ENCODE data around the gene MEG3.
A peak's percentile ranks its signal among the peaks of the same experiment; 100 is the strongest.

The MEG3 gene

GRCh38 chr14:100810435-100810834 is 15.5 kb upstream of the MEG3 start:
- no peak for DNase-seq
- Mint-ChIP-seq H3K27ac (no peak overlapping the region), H3K27me3 (ENCODE audit: low read depth, poor library complexity) (peaks cover under 1% of the 10 kb centered on the region), H3K9me3 (peaks cover 57% of the 10 kb centered on the region), H3K4me1 (peaks cover 6% of the 10 kb centered on the region), H3K36me3 (ENCODE audit: low read depth) (peaks cover 13% of the 10 kb centered on the region), H3K4me3 (no peak overlapping the region)
- TF ChIP-seq, protein P1, sequence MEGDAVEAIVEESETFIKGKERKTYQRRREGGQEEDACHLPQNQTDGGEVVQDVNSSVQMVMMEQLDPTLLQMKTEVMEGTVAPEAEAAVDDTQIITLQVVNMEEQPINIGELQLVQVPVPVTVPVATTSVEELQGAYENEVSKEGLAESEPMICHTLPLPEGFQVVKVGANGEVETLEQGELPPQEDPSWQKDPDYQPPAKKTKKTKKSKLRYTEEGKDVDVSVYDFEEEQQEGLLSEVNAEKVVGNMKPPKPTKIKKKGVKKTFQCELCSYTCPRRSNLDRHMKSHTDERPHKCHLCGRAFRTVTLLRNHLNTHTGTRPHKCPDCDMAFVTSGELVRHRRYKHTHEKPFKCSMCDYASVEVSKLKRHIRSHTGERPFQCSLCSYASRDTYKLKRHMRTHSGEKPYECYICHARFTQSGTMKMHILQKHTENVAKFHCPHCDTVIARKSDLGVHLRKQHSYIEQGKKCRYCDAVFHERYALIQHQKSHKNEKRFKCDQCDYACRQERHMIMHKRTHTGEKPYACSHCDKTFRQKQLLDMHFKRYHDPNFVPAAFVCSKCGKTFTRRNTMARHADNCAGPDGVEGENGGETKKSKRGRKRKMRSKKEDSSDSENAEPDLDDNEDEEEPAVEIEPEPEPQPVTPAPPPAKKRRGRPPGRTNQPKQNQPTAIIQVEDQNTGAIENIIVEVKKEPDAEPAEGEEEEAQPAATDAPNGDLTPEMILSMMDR (IDR thresholded peaks at IDR 0.05), result no peak

GRCh38 chr14:100810861-100811461 is 15.0 kb upstream of the MEG3 start:
- Mint-ChIP-seq H3K4me3 (no peak overlapping the region), H3K9me3 (peaks cover 57% of the 10 kb centered on the region), H3K4me1 (peaks cover 11% of the 10 kb centered on the region), H3K27ac (no peak overlapping the region), H3K27me3 (ENCODE audit: low read depth, poor library complexity) (no peaks in the 10 kb centered on the region), H3K36me3 (ENCODE audit: low read depth) (peaks cover 13% of the 10 kb centered on the region)
- TF ChIP-seq, protein P1 (IDR thresholded peaks at IDR 0.05), result no peak
- DNase-seq, result no peak

GRCh38 chr14:100813291-100813690 is 12.6 kb upstream of the MEG3 start:
- Mint-ChIP-seq H3K9me3 (peaks cover 45% of the 10 kb centered on the region), H3K27me3 (ENCODE audit: low read depth, poor library complexity) (no peaks in the 10 kb centered on the region), H3K27ac (no peak overlapping the region), H3K4me3 (no peak overlapping the region), H3K36me3 (ENCODE audit: low read depth) (peaks cover 13% of the 10 kb centered on the region), H3K4me1 (peaks cover 26% of the 10 kb centered on the region)
- DNase-seq, result no peak
- TF ChIP-seq, protein P1 (IDR thresholded peaks at IDR 0.05), result no peak

- Mint-ChIP-seq H3K36me3 (ENCODE audit: low read depth) (no peaks in the 10 kb centered on the region), H3K27me3 (ENCODE audit: low read depth, poor library complexity) (no peaks in the 10 kb centered on the region), H3K4me1 (peaks cover 26% of the 10 kb centered on the region), H3K27ac (peak overlapping the region; percentile 48), H3K4me3 (no peak overlapping the region), H3K9me3 (peaks cover 21% of the 10 kb centered on the region)
- DNase-seq, result no peak
- TF ChIP-seq, protein P1 (IDR thresholded peaks at IDR 0.05), result no peak
These were observed 10.2 kb upstream of the MEG3 start for GRCh38 chr14:100815478-100816285.

DNA sequence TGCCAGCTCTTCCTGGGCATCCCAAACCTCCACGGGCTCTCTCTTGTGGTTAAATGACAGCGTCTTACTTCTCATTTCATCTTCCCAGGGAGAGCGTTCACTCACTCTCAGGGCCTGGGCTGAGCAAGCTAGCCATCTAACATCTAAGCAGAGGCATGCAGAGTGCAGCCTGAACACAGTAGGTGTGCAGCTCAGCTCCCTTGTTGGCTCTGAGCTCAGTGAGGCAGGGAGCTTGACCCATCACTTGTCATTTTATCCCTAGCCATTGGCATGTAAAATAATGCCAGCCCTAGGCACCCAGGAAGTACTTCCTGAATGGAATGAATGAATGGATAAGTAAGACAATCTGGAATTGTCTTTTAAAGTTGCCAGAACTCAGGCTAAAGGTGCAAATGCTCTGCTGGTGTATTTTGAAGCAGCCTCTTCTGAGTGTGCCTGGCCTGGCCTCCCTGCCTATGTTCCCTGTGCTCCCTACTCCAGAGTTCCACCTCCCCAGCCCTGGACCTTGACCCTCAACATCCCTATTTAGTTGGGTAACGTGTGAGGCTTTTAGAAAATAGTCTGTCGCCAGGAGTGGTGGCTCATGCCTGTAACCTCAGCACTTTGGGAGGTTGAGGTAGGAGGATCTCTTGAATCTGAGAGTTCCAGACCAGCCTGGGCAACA is 9.5 kb upstream of the MEG3 start:
- Mint-ChIP-seq H3K27ac (no peak overlapping the region), H3K4me3 (no peak overlapping the region)
- TF ChIP-seq, protein P1 (IDR thresholded peaks at IDR 0.05), result no peak

More for the DNA sequence above, 9.5 kb upstream of the MEG3 start:
- Mint-ChIP-seq H3K4me1 (peaks cover 29% of the 10 kb centered on the region), H3K36me3 (ENCODE audit: low read depth) (no peaks in the 10 kb centered on the region), H3K27me3 (ENCODE audit: low read depth, poor library complexity) (peaks cover 3% of the 10 kb centered on the region), H3K9me3 (peaks cover 14% of the 10 kb centered on the region)
- no peak for DNase-seq
